K562 (cell line): ENCODE results near the gene SLC9A1. TPM values are rescaled to one million over a fixed set of nuclear protein-coding genes. Genes with fewer than 3 reads are reported as not detected.

Experiments
- ATAC-seq: fragments of 200-7000 bp; cut with Tn5 transposase; 3 replicates; pipeline ENCODE4 v1.9.1; 2020; ENCODE audit warnings: moderate library complexity
- BruUV-seq: library from RNA; stranded (reverse); fragments of 400-500 nt; replicated peaks from 2 replicates; lab custom pipeline; 2021; lab: Mats Ljungman, UMichigan
- CTCF ChIA-PET: fragments of 300-600 bp; formaldehyde crosslinking; extraction: SDS; loops from one replicate; lab custom pipeline; 2021; ENCODE audit warnings: low intra/inter-chr PET ratio; lab: Yijun Ruan, JAX
- POLR2A ChIA-PET: fragments of 300-600, 350-650 bp; sonication (Branson Sonifier 250); formaldehyde crosslinking; extraction: SDS; loops from one replicate; lab custom pipeline; 2021; ENCODE audit warnings: antibody characterized with exemption, inconsistent platforms; lab: Yijun Ruan, JAX
- DNase-seq, 4 experiments: peaks; one replicate each; pipeline versions ENCODE4 v3.0.0 to v3.0.0-alpha.2; 2011 to 2018; ENCODE audit warnings: low spot score in 3 of 4, mixed read lengths in 3 of 4; ENCODE audit errors: extremely low read depth in 1 of 4
- FAIRE-seq: peaks from 2 replicates; lab custom pipeline; 2011; peaks lifted over from hg19 to GRCh38; lab: Jason Lieb, UNC
- H2AFZ ChIP-seq: 2 replicates; pipeline ENCODE4 v1.6.0; 2011; ENCODE audit warnings: low read depth, low read length, control low read depth, inconsistent platforms
- H3K27ac ChIP-seq: fragments of 200-600 bp; 3 replicates; pipeline ENCODE4 v1.8.0; 2011; ENCODE audit warnings: low read depth, mild to moderate bottlenecking, control low read depth, inconsistent platforms, low read length, moderate library complexity, mixed read lengths; ENCODE audit errors: extremely low read depth
- H3K27me3 ChIP-seq, 2 experiments: fragments of 300-600 bp in 1 of 2; 2 replicates in 1 of 2; 3 replicates in 1 of 2; pipeline versions ENCODE4 v1.6.0 to v1.8.0; 2011; ENCODE audit warnings: inconsistent platforms in 2 of 2, low read length in 2 of 2, mild to moderate bottlenecking in 1 of 2, mixed read lengths in 1 of 2, moderate library complexity in 1 of 2; ENCODE audit not compliant: control insufficient read depth in 2 of 2, insufficient read depth in 2 of 2
- H3K36me3 ChIP-seq: fragments of 300-600 bp; 3 replicates; pipeline ENCODE4 v1.8.0; 2011; ENCODE audit warnings: mild to moderate bottlenecking, low read length, inconsistent platforms; ENCODE audit not compliant: control insufficient read depth, insufficient read depth
- H3K4me1 ChIP-seq, 2 experiments: fragments of 200-600 bp in 1 of 2; replicated peaks in 1 of 2; 2 replicates in 1 of 2; 3 replicates in 1 of 2; pipeline versions ENCODE4 v1.5.1 to v1.8.0; 2011; ENCODE audit warnings: inconsistent platforms in 2 of 2, low read length in 2 of 2, mild to moderate bottlenecking in 1 of 2, mixed read lengths in 1 of 2, moderate library complexity in 1 of 2; ENCODE audit not compliant: control insufficient read depth in 2 of 2, insufficient read depth in 2 of 2
- H3K4me2 ChIP-seq: 2 replicates; pipeline ENCODE4 v1.6.1; 2011; ENCODE audit warnings: low read length, control low read depth, inconsistent platforms, mixed read lengths; ENCODE audit not compliant: insufficient read depth
- H3K4me3 ChIP-seq: fragments of 200-600 bp; sonication (generic), shearing (Covaris generic); 2 replicates; pipeline ENCODE4 v1.5.1; 2016; ENCODE audit warnings: control low read depth, inconsistent platforms
- H3K79me2 ChIP-seq: fragments of 200-600 bp; 3 replicates; pipeline ENCODE4 v1.8.0; 2011; ENCODE audit warnings: low read length, inconsistent platforms; ENCODE audit not compliant: control insufficient read depth, insufficient read depth
- H3K9ac ChIP-seq, 2 experiments: 2 replicates each; pipeline versions ENCODE4 v1.6.0 to v1.6.1; 2011; ENCODE audit warnings: low read depth in 2 of 2, low read length in 2 of 2, control low read depth in 1 of 2, inconsistent platforms in 1 of 2, mild to moderate bottlenecking in 1 of 2, mixed read lengths in 1 of 2; ENCODE audit not compliant: insufficient read depth in 1 of 2
- H3K9me1 ChIP-seq: one replicate; pipeline ENCODE4 v1.6.0; 2011; ENCODE audit warnings: inconsistent platforms, mild to moderate bottlenecking, low read length, moderate library complexity; ENCODE audit not compliant: control insufficient read depth, insufficient read depth
- H3K9me3 ChIP-seq: replicated peaks from 2 replicates; pipeline ENCODE4 v1.5.1; 2011; ENCODE audit warnings: low read depth, low read length, inconsistent platforms; ENCODE audit not compliant: control insufficient read depth, insufficient read depth
- H4K20me1 ChIP-seq: replicated peaks from 2 replicates; pipeline ENCODE4 v1.6.1; 2011; ENCODE audit warnings: low read length, inconsistent platforms, mixed read lengths; ENCODE audit not compliant: control insufficient read depth, insufficient read depth
- AFF4 ChIP-seq: sonication (generic); formaldehyde crosslinking; IDR thresholded peaks from 2 replicates; pipeline ENCODE4 v1.8.0; 2023; ENCODE audit warnings: mild to moderate bottlenecking, missing genetic modification reagents
- CGGBP1 ChIP-seq: fragments of 250-450 bp; sonication (Bioruptor Pico); IDR thresholded peaks from 2 replicates; pipeline ENCODE4 v1.9.0; 2021; ENCODE audit warnings: mild to moderate bottlenecking
- FOXA3 ChIP-seq, 2 experiments: fragments of 450-650 bp in 1 of 2; sonication (generic) in 1 of 2; formaldehyde crosslinking; IDR thresholded peaks in 1 of 2; conservative IDR thresholded peaks in 1 of 2; 2 replicates each; pipeline versions ENCODE4 v1.4.0 to v1.8.0; 2020 to 2022; ENCODE audit warnings: mild to moderate bottlenecking in 2 of 2, missing genetic modification reagents in 1 of 2
- GABPA ChIP-seq: fragments of 200-800 bp; sonication (Bioruptor generic); conservative IDR thresholded peaks from 2 replicates; pipeline ENCODE4 v1.6.1; 2016; ENCODE audit warnings: low read depth, missing genetic modification characterization, missing compliant biosample characterization
- MYBL2 ChIP-seq, 2 experiments: fragments of 450-650 bp in 1 of 2; sonication (generic) in 1 of 2; formaldehyde crosslinking in 1 of 2; IDR thresholded peaks; 2 replicates each; pipeline versions ENCODE4 v1.6.1 to v1.8.1; 2017 to 2022; ENCODE audit warnings: borderline replicate concordance in 1 of 2, inconsistent platforms in 1 of 2, low read depth in 1 of 2, mild to moderate bottlenecking in 1 of 2, missing genetic modification reagents in 1 of 2, moderate library complexity in 1 of 2
- NCOA1 ChIP-seq: fragments of 450-650 bp; IDR thresholded peaks from 2 replicates; pipeline ENCODE4 v1.6.1; 2016; ENCODE audit warnings: low read depth
- PRPF4 ChIP-seq: fragments of 200-400 bp; formaldehyde crosslinking; IDR thresholded peaks from one replicate; pipeline ENCODE4 v1.6.1; 2017; ENCODE audit warnings: low read length, low read depth, mild to moderate bottlenecking; ENCODE audit not compliant: insufficient read depth, poor library complexity, severe bottlenecking
- RBM25 ChIP-seq: fragments of 200-400 bp; formaldehyde crosslinking; IDR thresholded peaks from 2 replicates; pipeline ENCODE4 v1.6.1; 2018; ENCODE audit warnings: low read length, low read depth, moderate library complexity; ENCODE audit not compliant: severe bottlenecking
- TCF7L2 ChIP-seq: fragments of 150-350 bp; IDR thresholded peaks from 2 replicates; pipeline ENCODE4 v1.6.1; 2016; ENCODE audit warnings: low read depth, mild to moderate bottlenecking, low read length, moderate library complexity
- VEZF1 ChIP-seq: fragments of 200-800 bp; sonication (Bioruptor generic); IDR thresholded peaks from 2 replicates; pipeline ENCODE4 v1.6.1; 2017; ENCODE audit warnings: missing genetic modification characterization, missing compliant biosample characterization
- ZNF398 ChIP-seq: fragments of 250-450 bp; sonication (Bioruptor Pico); IDR thresholded peaks from 2 replicates; pipeline ENCODE4 v1.8.0; 2021; ENCODE audit warnings: moderate library complexity, mild to moderate bottlenecking, inconsistent platforms
- ZNF444 ChIP-seq: fragments of 250-450 bp; sonication (Bioruptor Pico); IDR thresholded peaks from 2 replicates; pipeline ENCODE4 v1.4.0; 2020; ENCODE audit warnings: mild to moderate bottlenecking, moderate library complexity
- WGBS: fragments of 100-300 bp; shearing (Covaris generic); methylation state at CpG from one replicate; pipeline ENCODE4 v1.1.6; 2016; ENCODE audit warnings: low coverage, mixed read lengths; ENCODE audit not compliant: insufficient coverage; ENCODE audit errors: missing lambda C conversion rate; 5-methylcytosine and 5-hydroxymethylcytosine counted together
- in situ Hi-C: fragments of 300-500 bp; cut with MboI; formaldehyde crosslinking; loops from 4 replicates; pipeline ENCODE4 v1.15.0; 2018; ENCODE audit warnings: inconsistent platforms, mixed read lengths
- intact Hi-C: fragments of 100-400 bp; cut with micrococcal nuclease; formaldehyde crosslinking; loops from 2 replicates; pipeline ENCODE4 v1.14.2; 2022
- polyA plus RNA-seq, 8 experiments: library from polyadenylated mRNA; depleted of rRNA in 4 of 8; stranded (reverse) in 5 of 8; unstranded in 3 of 8; fragments of >200 nt; fragmentation: Nextera tagmentation in 2 of 8; fragmentation: Illumina TruSeq in 1 of 8; extraction: Ambion mirVana in 2 of 8; extraction: Trizol in 1 of 8; gene quantifications; 2 replicates each; pipeline versions ENCODE4 v1.2.1 to v1.2.3, GENCODE V29; 2011 to 2014; ENCODE audit warnings: inconsistent platforms in 1 of 8, missing spikeins in 1 of 8
- total RNA-seq, 7 experiments: library from RNA; depleted of rRNA in 6 of 7; stranded (reverse); fragments of >200 nt in 6 of 7; fragmentation: Illumina TruSeq in 2 of 7; extraction: Trizol in 2 of 7; gene quantifications; 2 replicates each; pipeline versions ENCODE4 v1.2.1 to v1.2.3, GENCODE V29; 2011 to 2021; ENCODE audit warnings: low replicate concordance in 1 of 7

SLC9A1 gene
- total and polyA plus RNA-seq, 9 of the 15 experiments (the other 6 are each of a cell fraction or from before 2014, with no cell fraction given) = 0.59 to 14.4 (median 2.0) TPM

GRCh38 chr1:27120854-27121253 is 34.1 kb downstream of the SLC9A1 start (continued):
- no peak for TF ChIP-seq AFF4 (CRISPR knock-in tag)

- H3K4me3 ChIP-seq = no peak overlapping the region
- CTCF ChIA-PET = no interaction called here
- in situ Hi-C loops = loop anchor here (25.0 kb wide), 1 partner anchor 494 kb away; the partner anchor contains the start of gene AHDC1
These were observed 36.6 kb downstream of the SLC9A1 start for GRCh38 chr1:27118440-27118689.

More at GRCh38 chr1:27118440-27118689, 36.6 kb downstream of the SLC9A1 start:
- no peak overlapping the region for H3K27ac ChIP-seq
- H4K20me1 ChIP-seq = peaks cover 22% of the 10 kb centered on the region
- H3K9ac ChIP-seq = no peak overlapping the region
- no peaks in the 10 kb centered on the region for H3K9me3 ChIP-seq
- no peak for DNase-seq
- intact Hi-C loops = no loop called here
- H3K4me1 ChIP-seq = peaks cover 33 to 45% of the 10 kb centered on the region in 2 experiments
- H3K36me3 ChIP-seq = peaks cover 6% of the 10 kb centered on the region
- no peak overlapping the region for H3K4me2 ChIP-seq
- no peaks in the 10 kb centered on the region for H3K27me3 ChIP-seq
- peaks cover 4% of the 10 kb centered on the region for H3K9me1 ChIP-seq
- POLR2A ChIA-PET = interaction anchor here (1.1 to 10.5 kb wide), 4 partner anchors 11 to 34 kb away, joined by 3 to 107 read pairs (median 4); partner anchors contain the start of gene SLC9A1
- ATAC-seq = no peak
- no peak for FAIRE-seq
- 87% methylated on average over 3 of the region's 4 CpGs for WGBS
- no peak overlapping the region for H2AFZ ChIP-seq
- no TSS peak for BruUV-seq
- no peak for TF ChIP-seq ZNF398 (CRISPR knock-in tag)
- TF ChIP-seq FOXA3 (CRISPR knock-in tag; conservative IDR thresholded peaks at IDR 0.05 in 1 of 2, IDR thresholded peaks at IDR 0.05 in 1 of 2) = no peak
- no peak for TF ChIP-seq VEZF1 (CRISPR knock-in tag)
- no peak for TF ChIP-seq MYBL2 (IDR thresholded peaks at IDR 0.05; ENCODE audit: low read depth)
- TF ChIP-seq MYBL2 (CRISPR knock-in tag; IDR thresholded peaks at IDR 0.05; ENCODE audit: borderline replicate concordance) = no peak
- no peak for TF ChIP-seq GABPA (tag)
- TF ChIP-seq RBM25 = no peak
- no peak for TF ChIP-seq TCF7L2
- TF ChIP-seq NCOA1 = no peak
- no peak for TF ChIP-seq ZNF444 (CRISPR knock-in tag)
- no peak for TF ChIP-seq PRPF4
- TF ChIP-seq CGGBP1 = no peak
- H3K79me2 ChIP-seq = no peaks in the 10 kb centered on the region
